Kidney epithelial cell (primary cell): Measurements from ENCODE around the gene RAD21L1. TPM values are rescaled to one million over a fixed set of nuclear protein-coding genes. Genes with fewer than 3 reads are reported as not detected.
A peak's percentile ranks its signal among the peaks of the same experiment; 100 is the strongest.

Source experiments
- DNase-seq: peaks from one replicate; pipeline ENCODE4 v3.0.0-alpha.2; 2010; ENCODE audit warnings: low read depth
- H3K27me3 ChIP-seq: 2 replicates; pipeline ENCODE4 v1.6.0; 2011; ENCODE audit warnings: low read length; ENCODE audit not compliant: control insufficient read depth, insufficient read depth
- H3K36me3 ChIP-seq: 2 replicates; pipeline ENCODE4 v1.5.1; 2011; ENCODE audit warnings: low read length; ENCODE audit not compliant: control insufficient read depth, insufficient read depth
- H3K4me3 ChIP-seq: 2 replicates; pipeline ENCODE4 v1.5.1; 2011; ENCODE audit warnings: low read depth, mild to moderate bottlenecking, control low read depth, low read length
- total RNA-seq: library from RNA; depleted of rRNA; stranded (reverse); fragments of >200 nt; gene quantifications from 2 replicates; pipeline ENCODE4 v1.2.3, GENCODE V29; 2015
- TF ChIP-seq, protein P1 (sequence below): IDR thresholded peaks from 2 replicates; pipeline ENCODE4 v1.5.1; 2011; ENCODE audit warnings: mild to moderate bottlenecking, moderate library complexity, low read length, control low read depth, inconsistent platforms; ENCODE audit not compliant: insufficient read depth, poor library complexity, severe bottlenecking

RAD21L1 gene
- not detected in 2 replicates for total RNA-seq

DNA sequence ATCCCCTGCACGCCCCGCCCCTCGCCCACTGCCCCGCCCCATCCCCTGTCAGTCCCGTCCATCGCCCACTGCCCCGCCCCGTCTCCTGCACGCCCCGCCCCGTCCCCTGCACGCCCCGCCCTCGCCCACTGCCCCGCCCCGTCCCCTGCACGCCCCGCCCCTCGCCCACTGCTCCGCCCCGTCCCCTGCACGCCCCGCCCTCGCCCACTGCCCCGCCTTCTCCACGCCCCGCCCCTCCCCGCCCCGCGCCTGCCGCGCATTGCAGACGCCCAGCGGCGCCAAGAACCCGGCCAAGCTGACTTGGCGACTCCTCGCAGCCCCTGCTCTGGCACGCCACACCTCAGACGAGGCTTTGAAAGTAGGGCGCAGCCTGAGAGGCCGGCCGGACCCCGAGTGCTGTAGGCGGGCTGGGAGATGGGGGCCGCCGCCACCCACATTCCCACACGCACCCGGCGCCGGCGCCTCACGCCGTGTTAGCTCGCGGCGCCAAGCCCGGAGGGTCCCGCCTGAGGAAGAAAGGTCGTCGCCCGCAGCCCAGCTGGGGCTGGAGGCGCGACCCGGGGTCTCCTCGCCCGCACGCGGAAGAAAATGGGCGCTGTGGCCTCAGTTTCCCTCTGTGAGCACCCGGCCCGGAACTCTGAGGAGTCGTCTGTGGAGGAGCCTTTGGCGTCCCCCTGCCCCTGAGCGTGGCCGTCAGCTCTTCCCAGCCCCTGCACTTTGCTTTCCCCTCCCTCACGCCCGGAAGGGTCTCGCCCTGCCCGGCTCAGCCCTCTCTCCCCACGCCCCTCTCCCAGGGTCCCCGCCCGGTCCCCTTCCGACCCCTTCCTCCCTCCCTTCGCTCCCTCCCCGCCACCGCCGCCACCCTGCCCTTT lies at the start of gene RAD21L1:
Gene RAD21L1 (plus strand): TSS at position 262 of the 872 bp plus-strand sequence. CDS start 2,410 bp downstream, outside the sequence.
- Histone ChIP-seq H3K27me3 (no peaks in the 10 kb centered on the region), H3K36me3 (no peaks in the 10 kb centered on the region), H3K4me3 (peak within 1 kb of the TSS; percentile 52)
- DNase-seq: no peak
- TF ChIP-seq, protein P1, sequence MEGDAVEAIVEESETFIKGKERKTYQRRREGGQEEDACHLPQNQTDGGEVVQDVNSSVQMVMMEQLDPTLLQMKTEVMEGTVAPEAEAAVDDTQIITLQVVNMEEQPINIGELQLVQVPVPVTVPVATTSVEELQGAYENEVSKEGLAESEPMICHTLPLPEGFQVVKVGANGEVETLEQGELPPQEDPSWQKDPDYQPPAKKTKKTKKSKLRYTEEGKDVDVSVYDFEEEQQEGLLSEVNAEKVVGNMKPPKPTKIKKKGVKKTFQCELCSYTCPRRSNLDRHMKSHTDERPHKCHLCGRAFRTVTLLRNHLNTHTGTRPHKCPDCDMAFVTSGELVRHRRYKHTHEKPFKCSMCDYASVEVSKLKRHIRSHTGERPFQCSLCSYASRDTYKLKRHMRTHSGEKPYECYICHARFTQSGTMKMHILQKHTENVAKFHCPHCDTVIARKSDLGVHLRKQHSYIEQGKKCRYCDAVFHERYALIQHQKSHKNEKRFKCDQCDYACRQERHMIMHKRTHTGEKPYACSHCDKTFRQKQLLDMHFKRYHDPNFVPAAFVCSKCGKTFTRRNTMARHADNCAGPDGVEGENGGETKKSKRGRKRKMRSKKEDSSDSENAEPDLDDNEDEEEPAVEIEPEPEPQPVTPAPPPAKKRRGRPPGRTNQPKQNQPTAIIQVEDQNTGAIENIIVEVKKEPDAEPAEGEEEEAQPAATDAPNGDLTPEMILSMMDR: no peak

GRCh38 chr20:1177680-1178079 lies 48.2 kb upstream of the RAD21L1 start:
- DNase-seq: no peak

GRCh38 chr20:1178103-1178502 lies 47.7 kb upstream of the RAD21L1 start:
- TF ChIP-seq, protein P1: no peak
- DNase-seq: no peak
- Histone ChIP-seq H3K4me3 (no peak overlapping the region), H3K27me3 (peaks cover 8% of the 10 kb centered on the region), H3K36me3 (no peaks in the 10 kb centered on the region)

More at GRCh38 chr20:1177680-1178079, 48.2 kb upstream of the RAD21L1 start:
- Histone ChIP-seq H3K27me3 (peaks cover 5% of the 10 kb centered on the region), H3K4me3 (no peak overlapping the region), H3K36me3 (no peaks in the 10 kb centered on the region)
- TF ChIP-seq, protein P1: no peak

DNA sequence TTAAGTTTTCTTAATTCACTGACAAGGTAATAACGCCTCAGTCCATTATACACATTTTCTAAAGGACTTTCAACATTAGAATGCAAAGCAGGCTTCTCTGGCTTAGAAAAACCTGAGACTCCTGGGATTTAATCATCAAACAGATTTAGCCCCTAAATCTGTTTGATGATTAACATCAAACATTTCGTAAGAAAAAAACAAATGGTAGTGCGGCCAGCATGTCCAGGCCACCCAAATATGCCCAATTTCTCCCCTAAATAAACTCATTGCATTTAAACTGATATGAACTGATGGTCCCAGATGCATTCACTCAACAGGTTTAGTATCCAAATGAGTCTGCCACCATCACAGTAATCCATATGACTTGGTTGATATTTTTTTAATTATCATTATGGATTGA lies 47.2 kb upstream of the RAD21L1 start:
- DNase-seq: no peak
- H3K27me3 ChIP-seq: peaks cover 13% of the 10 kb centered on the region
- H3K4me3 ChIP-seq: no peak overlapping the region
- H3K36me3 ChIP-seq: no peaks in the 10 kb centered on the region
- TF ChIP-seq, protein P1: no peak

- Histone ChIP-seq H3K27me3 (peaks cover 32% of the 10 kb centered on the region), H3K36me3 (no peaks in the 10 kb centered on the region), H3K4me3 (no peak overlapping the region)
- TF ChIP-seq, protein P1: no peak
- no peak for DNase-seq
These were observed 44.9 kb upstream of the RAD21L1 start for GRCh38 chr20:1180949-1181348.
